Measurements from ENCODE around the gene RHBDD1. TPM values are rescaled to one million over a fixed set of nuclear protein-coding genes. Genes with fewer than 3 reads are reported as not detected.

Gene RHBDD1
- total RNA-seq, 1 experiment from 2014 or later, result 47.7 TPM

- no peak for DNase-seq (ENCODE audit: extremely low read depth, low read depth)
Observed at GRCh38 chr2:226883296-226883795, 47.5 kb downstream of the RHBDD1 start.

GRCh38 chr2:226884166-226884565 is 48.3 kb downstream of the RHBDD1 start:
- DNase-seq (ENCODE audit: extremely low read depth, low read depth), result no peak

- peak; percentile 62 for DNase-seq (ENCODE audit: extremely low read depth, low read depth)
Observed at GRCh38 chr2:226885769-226886435, 50.0 kb downstream of the RHBDD1 start.

DNA sequence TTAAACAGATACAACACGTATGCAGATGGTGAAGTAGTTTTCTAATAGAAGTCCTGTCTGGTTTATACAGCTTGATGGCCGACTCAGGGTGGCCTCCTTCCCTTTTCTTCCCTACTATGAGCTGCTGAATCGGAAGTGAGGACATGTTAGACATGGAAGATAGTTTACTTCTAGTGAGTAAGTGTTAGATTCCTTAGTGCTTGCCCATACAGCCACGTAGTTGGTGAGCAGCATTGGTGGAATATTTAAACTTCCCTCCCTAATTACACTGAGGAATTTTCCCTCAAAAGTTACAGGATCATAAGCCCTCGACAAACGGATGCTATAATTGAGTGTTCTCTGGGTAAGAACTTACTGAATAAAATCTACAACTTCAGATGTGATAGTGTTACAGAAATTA is 52.1 kb downstream of the RHBDD1 start:
- DNase-seq (ENCODE audit: extremely low read depth, low read depth), result peak; percentile 94

DNA sequence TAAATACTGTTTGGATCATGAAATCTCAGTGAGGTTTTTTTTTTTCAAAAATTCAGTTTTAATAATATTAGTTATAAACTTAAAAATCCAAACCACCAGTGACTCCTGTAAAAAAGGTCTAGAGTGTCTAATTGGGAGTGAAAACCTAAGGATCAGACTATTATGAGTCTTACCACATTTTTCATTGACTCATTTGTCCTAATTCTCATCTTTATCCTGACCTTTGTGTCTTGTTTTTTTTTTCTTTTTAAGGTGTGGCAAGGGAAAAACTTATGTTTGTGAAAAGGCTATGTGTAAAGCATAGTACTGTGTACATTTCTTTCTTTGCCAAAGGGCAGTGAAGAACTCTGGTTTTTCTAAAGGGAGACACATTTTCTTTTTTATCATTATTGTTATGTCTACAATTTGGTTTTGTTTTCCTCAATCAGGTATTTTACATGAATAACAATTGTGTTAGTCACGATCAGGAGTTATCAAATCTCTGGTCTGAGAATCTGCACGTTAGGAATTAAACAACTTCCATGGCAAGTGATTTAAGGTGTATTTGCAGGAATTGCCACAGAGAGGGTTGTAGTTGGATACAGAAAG is 52.6 kb downstream of the RHBDD1 start:
- peak; percentile 51 for DNase-seq (ENCODE audit: extremely low read depth, low read depth)

GRCh38 chr2:226888971-226889370 is 53.1 kb downstream of the RHBDD1 start:
- peak; percentile 63 for DNase-seq (ENCODE audit: extremely low read depth, low read depth)

DNA sequence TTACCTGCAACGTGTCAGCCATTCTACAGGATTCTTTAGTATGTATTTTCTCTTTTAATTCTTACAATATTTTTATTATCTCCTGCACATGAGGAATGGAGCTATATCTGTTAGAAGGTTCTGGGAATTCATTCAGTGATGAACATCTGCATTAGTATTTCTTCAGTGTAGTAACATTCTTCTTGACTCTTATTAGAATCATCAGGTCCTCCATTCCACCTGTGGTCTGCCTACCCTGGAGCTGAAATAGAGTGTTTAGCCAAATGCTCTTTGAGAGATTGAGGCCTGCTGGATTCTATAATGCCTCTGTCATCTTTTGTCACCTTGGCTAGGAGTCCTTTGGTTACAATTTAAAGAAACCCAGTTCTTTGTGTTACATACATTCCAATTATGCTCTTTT is 54.4 kb downstream of the RHBDD1 start:
- no peak for DNase-seq (ENCODE audit: extremely low read depth, low read depth)

DNA sequence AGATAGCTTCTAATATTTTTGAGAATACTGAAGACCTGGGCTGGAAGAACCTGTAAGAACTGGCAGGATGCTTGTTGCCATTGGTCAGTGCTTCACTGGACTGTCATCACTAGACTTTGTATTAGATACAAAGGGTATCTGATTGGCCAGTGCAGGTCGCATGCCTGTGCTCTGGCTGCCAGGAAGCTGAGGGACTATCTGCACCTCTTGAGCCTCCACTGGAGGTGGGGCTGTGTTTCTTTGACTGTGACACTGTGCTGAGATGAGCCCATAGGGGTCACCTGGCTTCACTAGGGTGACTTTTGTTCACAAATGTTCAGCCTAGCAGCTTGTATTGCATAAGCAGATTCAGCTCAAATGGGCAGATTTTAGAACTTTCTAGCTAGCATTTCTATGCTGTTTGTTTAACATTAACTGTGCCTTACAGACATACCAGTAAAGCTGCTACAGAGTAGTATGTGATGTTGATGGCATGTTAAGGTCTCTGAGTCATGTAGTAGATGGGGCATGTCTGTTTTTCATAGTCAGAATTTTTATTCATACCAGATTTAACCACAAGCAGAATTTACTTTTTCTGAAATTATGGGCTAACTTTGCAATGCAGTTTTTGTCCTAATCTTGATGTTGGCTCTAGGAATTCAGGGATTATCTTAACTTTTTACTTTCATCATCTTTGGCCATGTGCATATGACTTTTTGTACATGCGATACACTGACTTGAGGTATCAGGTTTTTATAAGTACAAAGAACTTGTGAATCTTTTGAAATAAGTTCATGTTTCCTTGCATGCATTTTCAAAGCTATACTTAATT is 56.1 kb downstream of the RHBDD1 start:
- DNase-seq (ENCODE audit: extremely low read depth, low read depth), result no peak

GRCh38 chr2:226892729-226893128 is 56.9 kb downstream of the RHBDD1 start:
- no peak for DNase-seq (ENCODE audit: extremely low read depth, low read depth)

DNA sequence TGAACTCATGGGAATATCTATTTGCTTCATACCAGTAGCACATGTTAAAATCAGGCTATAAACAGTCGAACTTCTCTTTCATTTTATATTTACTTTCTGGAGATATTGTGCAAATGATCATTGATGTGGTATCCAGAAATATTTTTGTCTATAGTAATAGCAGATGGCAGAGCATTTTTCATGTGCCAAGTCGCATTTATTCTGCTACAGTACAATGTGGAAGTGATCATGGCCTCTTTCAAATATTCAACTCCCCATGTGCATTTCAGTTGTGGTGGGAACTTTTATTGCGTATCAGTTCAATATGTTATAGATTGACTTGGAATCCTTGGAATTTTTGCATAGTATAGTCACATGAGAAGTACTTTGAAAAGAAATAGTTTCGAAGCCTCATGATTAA is 57.4 kb downstream of the RHBDD1 start:
- DNase-seq (ENCODE audit: extremely low read depth, low read depth), result no peak

DNA sequence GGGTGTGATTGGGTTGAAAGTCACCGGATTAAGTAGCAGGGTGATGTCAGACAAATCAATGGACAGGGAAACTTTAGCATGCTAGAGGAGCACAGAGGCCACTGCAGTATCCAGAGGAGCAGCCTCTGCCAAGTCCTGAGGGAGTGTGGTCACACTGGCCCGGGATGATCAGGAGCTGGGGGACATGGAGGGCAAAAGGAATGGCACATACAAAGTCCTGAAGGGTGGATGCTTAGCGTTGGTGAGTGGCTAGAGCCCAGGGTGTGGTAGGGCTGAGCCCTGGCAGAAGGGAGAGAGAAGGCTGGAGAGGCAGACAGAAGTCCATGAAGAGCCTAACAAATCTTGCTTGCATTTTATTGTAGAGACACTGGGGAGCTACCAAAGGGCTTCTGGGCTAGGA is 58.9 kb downstream of the RHBDD1 start:
- no peak for DNase-seq (ENCODE audit: extremely low read depth, low read depth)

DNA sequence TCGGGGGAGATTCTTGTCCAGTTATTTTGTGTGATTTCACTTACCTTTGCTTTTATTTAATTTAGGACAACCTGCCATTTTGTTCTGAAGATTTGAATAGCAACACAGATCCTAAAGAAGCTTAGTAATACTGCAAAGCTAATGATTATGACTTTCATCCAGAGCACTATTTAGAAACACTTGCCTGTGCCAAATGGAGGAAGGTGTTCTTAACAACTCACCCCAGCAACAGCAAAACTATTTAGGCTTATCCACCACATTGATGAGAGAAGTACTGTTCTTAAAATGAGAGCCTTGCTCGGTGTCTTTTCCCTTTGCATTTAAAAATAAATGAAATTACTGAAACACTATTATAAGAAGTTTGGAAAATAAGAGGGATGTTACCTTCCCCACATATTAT is 59.7 kb downstream of the RHBDD1 start:
- no peak for DNase-seq (ENCODE audit: extremely low read depth, low read depth)

- no peak for DNase-seq (ENCODE audit: extremely low read depth, low read depth)
Observed at GRCh38 chr2:226898121-226898520, 62.3 kb downstream of the RHBDD1 start.

GRCh38 chr2:226898897-226899296 is 63.0 kb downstream of the RHBDD1 start:
- DNase-seq (ENCODE audit: extremely low read depth, low read depth), result no peak

DNA sequence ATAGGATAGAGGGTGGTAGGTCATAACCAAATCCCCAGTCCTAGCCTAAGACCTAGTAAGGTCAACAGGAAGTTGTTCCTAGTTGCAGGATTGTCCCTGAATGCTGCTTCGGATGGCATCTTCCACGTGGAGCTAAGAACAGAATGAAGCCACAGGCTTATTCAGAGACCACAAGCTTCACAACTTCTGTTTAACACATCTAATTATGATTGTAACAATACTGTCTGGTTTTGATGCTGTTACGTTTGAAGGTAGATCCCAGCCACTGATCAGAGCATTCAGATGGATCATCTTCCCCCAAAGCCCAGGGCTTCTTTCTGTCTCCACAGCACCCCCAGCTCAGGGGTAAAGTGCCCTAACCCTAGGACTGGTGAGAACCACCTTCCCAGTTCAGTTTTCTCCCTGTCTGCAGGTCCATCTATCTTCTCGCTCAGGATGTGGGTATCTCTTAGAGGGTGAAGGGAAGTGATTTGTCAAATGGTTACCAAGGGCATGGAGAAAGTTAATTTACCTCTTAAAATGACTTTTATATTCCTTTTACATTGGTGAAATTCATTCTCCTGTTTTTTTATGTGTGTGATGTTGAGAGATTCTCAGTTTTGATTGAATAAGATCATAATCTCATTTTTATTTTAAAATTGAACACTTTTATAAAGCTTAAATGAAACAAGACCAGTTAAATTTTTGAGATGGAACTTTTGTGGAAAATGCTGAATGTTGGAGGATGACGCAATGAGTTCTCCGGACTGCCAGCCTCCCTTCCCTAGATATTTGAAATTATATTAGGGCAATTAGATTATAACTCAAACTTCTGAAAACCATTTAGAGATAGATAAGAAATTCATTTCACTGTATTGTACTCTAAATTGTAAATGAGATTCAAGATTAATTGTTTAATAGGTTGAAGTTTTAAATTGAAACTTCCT is 66.5 kb downstream of the RHBDD1 start:
- DNase-seq (ENCODE audit: extremely low read depth, low read depth), result no peak

- DNase-seq (ENCODE audit: extremely low read depth, low read depth), result peak; percentile 59
Observed at GRCh38 chr2:226903179-226903578, 67.3 kb downstream of the RHBDD1 start.

GRCh38 chr2:226904592-226904991 is 68.7 kb downstream of the RHBDD1 start:
- DNase-seq (ENCODE audit: extremely low read depth, low read depth), result no peak

GRCh38 chr2:226905718-226906117 is 69.9 kb downstream of the RHBDD1 start:
- DNase-seq (ENCODE audit: extremely low read depth, low read depth), result no peak

DNA sequence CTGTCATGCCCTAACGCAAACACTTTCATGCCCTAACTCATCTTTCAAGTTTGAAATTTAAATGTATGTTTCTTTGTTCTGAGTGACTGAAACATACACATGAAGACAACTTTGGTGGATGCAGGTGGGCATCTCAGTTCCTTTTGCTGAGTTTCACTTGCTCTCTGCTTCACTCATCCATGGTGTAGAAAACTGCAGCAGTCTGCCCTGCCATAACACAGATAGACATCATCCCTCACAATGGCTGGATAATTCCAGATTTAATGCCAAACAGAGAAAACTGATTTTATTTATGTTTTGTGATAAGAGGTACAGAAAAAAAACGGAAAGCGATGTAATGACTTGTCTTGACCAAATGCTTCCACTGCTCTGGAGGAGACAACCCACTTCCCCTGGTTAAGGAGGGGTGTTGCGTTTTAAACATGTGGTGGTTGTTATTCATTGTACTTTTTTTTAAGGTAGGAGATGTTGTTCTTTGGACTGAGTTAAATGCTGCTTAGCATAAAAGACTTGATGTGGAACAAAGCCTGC is 70.4 kb downstream of the RHBDD1 start:
- no peak for DNase-seq (ENCODE audit: extremely low read depth, low read depth)

GRCh38 chr2:226909126-226909525 is 73.3 kb downstream of the RHBDD1 start:
- DNase-seq (ENCODE audit: extremely low read depth, low read depth), result no peak

Measured in NCI-H460 (cell line).